ENCODE measurements around the gene KCNK1. TPM values are rescaled to one million over a fixed set of nuclear protein-coding genes. Genes with fewer than 3 reads are reported as not detected.

Gene KCNK1
- total RNA-seq, 1 experiment from 2014 or later = 13.3 TPM

GRCh38 chr1:233673947-233674431, 60.1 kb downstream of the KCNK1 start:
- Mint-ChIP-seq H3K4me3 (no peak overlapping the region), H3K36me3 (peaks cover 56% of the 10 kb centered on the region), H3K27ac (no peak overlapping the region), H3K9me3 (peaks cover 42% of the 10 kb centered on the region), H3K27me3 (ENCODE audit: low read depth) (no peaks in the 10 kb centered on the region), H3K4me1 (peaks cover 13% of the 10 kb centered on the region)
- DNase-seq (ENCODE audit: low spot score) (no peak), ATAC-seq (no peak)
- TF ChIP-seq, protein P1, sequence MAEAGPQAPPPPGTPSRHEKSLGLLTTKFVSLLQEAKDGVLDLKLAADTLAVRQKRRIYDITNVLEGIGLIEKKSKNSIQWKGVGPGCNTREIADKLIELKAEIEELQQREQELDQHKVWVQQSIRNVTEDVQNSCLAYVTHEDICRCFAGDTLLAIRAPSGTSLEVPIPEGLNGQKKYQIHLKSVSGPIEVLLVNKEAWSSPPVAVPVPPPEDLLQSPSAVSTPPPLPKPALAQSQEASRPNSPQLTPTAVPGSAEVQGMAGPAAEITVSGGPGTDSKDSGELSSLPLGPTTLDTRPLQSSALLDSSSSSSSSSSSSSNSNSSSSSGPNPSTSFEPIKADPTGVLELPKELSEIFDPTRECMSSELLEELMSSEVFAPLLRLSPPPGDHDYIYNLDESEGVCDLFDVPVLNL (CRISPR knock-in tag; IDR thresholded peaks at IDR 0.05; ENCODE audit: borderline replicate concordance, low read depth) = no peak
- TF ChIP-seq SP1 (CRISPR knock-in tag; conservative IDR thresholded peaks at IDR 0.05) (no peak), NFE2L1 (CRISPR knock-in tag; IDR thresholded peaks at IDR 0.05) (no peak), ZBTB21 (CRISPR knock-in tag; IDR thresholded peaks at IDR 0.05; ENCODE audit: borderline replicate concordance) (no peak), JUN (CRISPR knock-in tag; IDR thresholded peaks at IDR 0.05) (no peak), CREB1 (CRISPR knock-in tag; IDR thresholded peaks at IDR 0.05) (no peak), ZBTB43 (CRISPR knock-in tag; IDR thresholded peaks at IDR 0.05) (no peak), JAZF1 (CRISPR knock-in tag; IDR thresholded peaks at IDR 0.05) (no peak), ZNF396 (CRISPR knock-in tag; IDR thresholded peaks at IDR 0.05; ENCODE audit: borderline replicate concordance) (no peak), SMAD3 (CRISPR knock-in tag; IDR thresholded peaks at IDR 0.05; ENCODE audit: borderline replicate concordance) (no peak), MYBL2 (CRISPR knock-in tag; IDR thresholded peaks at IDR 0.05) (no peak)
- ChIA-PET CTCF (no interaction called here), POLR2A (no interaction called here)

GRCh38 chr1:233675446-233675845, 61.5 kb downstream of the KCNK1 start:
- ChIA-PET CTCF (interaction anchor here (0.6 kb wide), 1 partner anchor 43 kb away, joined by 4 read pairs; no protein-coding TSS in a partner anchor), POLR2A (no interaction called here)
- H3K4me1 Mint-ChIP-seq = peaks cover 26% of the 10 kb centered on the region
- no peak for TF ChIP-seq IRF2 (CRISPR knock-in tag; IDR thresholded peaks at IDR 0.05; ENCODE audit: borderline replicate concordance, low read depth)
- no peak for TF ChIP-seq ZNF512 (CRISPR knock-in tag; IDR thresholded peaks at IDR 0.05; ENCODE audit: borderline replicate concordance)
- TF ChIP-seq ZNF219 (CRISPR knock-in tag; IDR thresholded peaks at IDR 0.05; ENCODE audit: borderline replicate concordance) = no peak
- no peak for TF ChIP-seq PRRX2 (CRISPR knock-in tag; IDR thresholded peaks at IDR 0.05)
- TF ChIP-seq GTF2I (CRISPR knock-in tag; conservative IDR thresholded peaks at IDR 0.05) = no peak
- TF ChIP-seq RORB (CRISPR knock-in tag; IDR thresholded peaks at IDR 0.05) = no peak
- TF ChIP-seq ZNF396 (CRISPR knock-in tag; IDR thresholded peaks at IDR 0.05; ENCODE audit: borderline replicate concordance) = no peak
- TF ChIP-seq, protein P2, sequence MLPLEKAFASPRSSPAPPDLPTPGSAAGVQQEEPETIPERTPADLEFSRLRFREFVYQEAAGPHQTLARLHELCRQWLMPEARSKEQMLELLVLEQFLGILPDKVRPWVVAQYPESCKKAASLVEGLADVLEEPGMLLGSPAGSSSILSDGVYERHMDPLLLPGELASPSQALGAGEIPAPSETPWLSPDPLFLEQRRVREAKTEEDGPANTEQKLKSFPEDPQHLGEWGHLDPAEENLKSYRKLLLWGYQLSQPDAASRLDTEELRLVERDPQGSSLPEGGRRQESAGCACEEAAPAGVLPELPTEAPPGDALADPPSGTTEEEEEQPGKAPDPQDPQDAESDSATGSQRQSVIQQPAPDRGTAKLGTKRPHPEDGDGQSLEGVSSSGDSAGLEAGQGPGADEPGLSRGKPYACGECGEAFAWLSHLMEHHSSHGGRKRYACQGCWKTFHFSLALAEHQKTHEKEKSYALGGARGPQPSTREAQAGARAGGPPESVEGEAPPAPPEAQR (CRISPR knock-in tag; IDR thresholded peaks at IDR 0.05) = no peak
- TF ChIP-seq, protein P3, sequence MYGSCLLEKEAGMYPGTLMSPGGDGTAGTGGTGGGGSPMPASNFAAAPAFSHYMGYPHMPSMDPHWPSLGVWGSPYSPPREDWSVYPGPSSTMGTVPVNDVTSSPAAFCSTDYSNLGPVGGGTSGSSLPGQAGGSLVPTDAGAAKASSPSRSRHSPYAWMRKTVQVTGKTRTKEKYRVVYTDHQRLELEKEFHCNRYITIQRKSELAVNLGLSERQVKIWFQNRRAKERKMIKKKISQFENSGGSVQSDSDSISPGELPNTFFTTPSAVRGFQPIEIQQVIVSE (CRISPR knock-in tag; IDR thresholded peaks at IDR 0.05; ENCODE audit: borderline replicate concordance) = no peak
- TF ChIP-seq FOXK1 (CRISPR knock-in tag; IDR thresholded peaks at IDR 0.05) = no peak
- TF ChIP-seq ZNF281 (CRISPR knock-in tag; IDR thresholded peaks at IDR 0.05) = no peak
- no peak for TF ChIP-seq MXD4 (CRISPR knock-in tag; IDR thresholded peaks at IDR 0.05; ENCODE audit: borderline replicate concordance)
- no peak for TF ChIP-seq AR (CRISPR knock-in tag; IDR thresholded peaks at IDR 0.05)
- no peak for TF ChIP-seq ELF4 (CRISPR knock-in tag; IDR thresholded peaks at IDR 0.05; ENCODE audit: low read depth)
- TF ChIP-seq SOX15 (CRISPR knock-in tag; IDR thresholded peaks at IDR 0.05) = no peak
- H3K4me3 Mint-ChIP-seq = no peak overlapping the region
- no peaks in the 10 kb centered on the region for H3K27me3 Mint-ChIP-seq (ENCODE audit: low read depth)
- no peak overlapping the region for H3K27ac Mint-ChIP-seq
- DNase-seq (ENCODE audit: low spot score) = no peak
- H3K9me3 Mint-ChIP-seq = peaks cover 36% of the 10 kb centered on the region
- no peak for ATAC-seq
- peaks cover 50% of the 10 kb centered on the region for H3K36me3 Mint-ChIP-seq
